ENCODE measurements around the gene GNG11.

- TF ChIP-seq CTCF (IDR thresholded peaks at IDR 0.05) = no peak
- no peak for TF ChIP-seq POLR2AphosphoS5 (IDR thresholded peaks at IDR 0.05; ENCODE audit: low read depth, low read length)
- TF ChIP-seq SIN3A (IDR thresholded peaks at IDR 0.05; ENCODE audit: borderline replicate concordance, insufficient read depth, low read depth, low read length) = no peak
- no peak for TF ChIP-seq TCF7L2 (IDR thresholded peaks at IDR 0.05; ENCODE audit: low read depth, low read length)
Measured at GRCh38 chr7:93920496-93921182, 896 bp upstream of the GNG11 start.
